SK-N-MC (cell line): ENCODE data around the gene FARP2.

Source experiments
- EZH2 ChIP-seq: fragments of 200-600 bp; sonication (generic); IDR thresholded peaks from one replicate; pipeline ENCODE4 v1.6.1; 2017; ENCODE audit warnings: antibody characterized with exemption
- FOXP2 ChIP-seq: optimal IDR thresholded peaks from 2 replicates; pipeline ENCODE3; 2011; ENCODE audit warnings: mild to moderate bottlenecking, moderate library complexity; ENCODE audit not compliant: insufficient read depth; ENCODE audit errors: extremely low read length, control extremely low read depth
- POLR2AphosphoS5 ChIP-seq: IDR thresholded peaks from 2 replicates; pipeline ENCODE4 v1.6.1; 2012; ENCODE audit warnings: mild to moderate bottlenecking, low read depth, low read length, borderline replicate concordance

DNA sequence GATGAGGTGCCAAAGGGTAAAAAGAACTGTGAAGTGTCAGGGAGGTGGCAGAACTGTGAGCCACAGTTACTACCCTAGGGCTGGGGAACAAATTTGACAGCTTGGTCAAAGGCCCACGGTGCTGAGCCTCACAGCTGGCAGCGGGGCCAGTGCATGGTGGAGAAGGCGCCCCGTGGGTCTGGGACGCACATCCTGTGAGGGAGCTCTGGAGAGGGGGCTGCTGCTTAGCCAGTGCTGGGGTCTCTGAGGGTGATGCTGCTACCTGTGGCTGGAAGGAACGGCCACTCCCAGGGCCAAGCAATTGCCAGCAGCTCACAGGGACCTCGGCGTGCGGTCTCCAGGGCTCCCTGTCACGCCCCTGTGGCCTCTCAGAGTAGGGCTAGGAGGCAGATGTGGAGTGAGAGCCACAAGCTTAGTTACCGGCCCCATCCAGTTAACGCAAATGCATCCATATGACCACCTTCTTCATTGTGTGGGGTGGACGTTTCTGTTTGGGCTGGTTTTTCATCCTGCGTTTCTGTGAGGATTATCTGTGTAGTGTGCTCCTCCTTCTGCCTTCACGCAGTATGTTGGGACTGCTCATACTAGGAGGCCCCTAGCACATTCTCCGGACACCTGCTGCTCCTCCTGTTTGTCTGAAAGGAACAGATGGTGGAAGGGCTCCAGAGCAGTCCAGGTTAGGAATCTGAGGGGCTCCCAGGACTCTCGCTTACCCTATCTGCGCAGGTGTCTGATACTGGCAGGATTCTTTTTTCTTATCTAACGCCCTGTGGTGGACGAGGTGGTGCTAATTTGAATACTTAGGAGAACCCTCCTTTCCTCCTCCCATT, 126.3 kb downstream of the FARP2 start:
- TF ChIP-seq EZH2: no peak
- TF ChIP-seq POLR2AphosphoS5: no peak
- TF ChIP-seq FOXP2: no peak
